GM12878 (cell line): ENCODE measurements around the gene ATP2C2.

ENCODE experiments used
- POLR2AphosphoS2 ChIP-seq: IDR thresholded peaks from 2 replicates; pipeline ENCODE4 v1.6.1; 2011; ENCODE audit warnings: low read depth, mild to moderate bottlenecking, low read length, improper control_type of control experiment, moderate library complexity
- REST ChIP-seq: IDR thresholded peaks from 2 replicates; pipeline ENCODE4 v1.6.1; 2012; ENCODE audit warnings: mild to moderate bottlenecking, low read depth, low read length
- SMC3 ChIP-seq: IDR thresholded peaks from 2 replicates; pipeline ENCODE4 v1.6.1; 2011; ENCODE audit warnings: low read length, improper control_type of control experiment, borderline replicate concordance
- SRF ChIP-seq, 2 experiments: IDR thresholded peaks; 2 replicates each; pipeline ENCODE4 v1.6.1; 2011; ENCODE audit warnings: low read depth in 2 of 2, low read length in 2 of 2, mild to moderate bottlenecking in 1 of 2, moderate library complexity in 1 of 2

- TF ChIP-seq REST, result no peak
- TF ChIP-seq SMC3, result no peak
- no peak for TF ChIP-seq SRF (IDR thresholded peaks at IDR 0.05; ENCODE audit: low read depth in 2 of 2, low read length in 2 of 2)
- TF ChIP-seq POLR2AphosphoS2, result no peak
These were observed 28.8 kb downstream of the ATP2C2 start for GRCh38 chr16:84397090-84397489.
